Erythroblast (primary cell): ENCODE measurements around the gene DOCK4.
A peak's percentile ranks its signal among the peaks of the same experiment; 100 is the strongest.

Source experiments
- DNase-seq, 2 experiments: peaks; one replicate each; lab custom pipeline; 2025; lab: John Stamatoyannopoulos, UW
- GATA1 ChIP-seq: IDR thresholded peaks from 2 replicates; pipeline ENCODE4 v1.6.1; 2011; ENCODE audit warnings: low read depth, mild to moderate bottlenecking, control low read depth, low read length, moderate library complexity
- POLR2A ChIP-seq: IDR thresholded peaks from 2 replicates; pipeline ENCODE4 v1.6.1; 2011; ENCODE audit warnings: mild to moderate bottlenecking, low read length

Gene DOCK4

GRCh38 chr7:111803015-111803758 is 403.0 kb downstream of the DOCK4 start:
- no peak for TF ChIP-seq GATA1
- TF ChIP-seq POLR2A = no peak
- no peak for DNase-seq

- TF ChIP-seq POLR2A (no peak), GATA1 (no peak)
- DNase-seq = no peak
Measured at GRCh38 chr7:111802194-111802772, 403.9 kb downstream of the DOCK4 start.

- TF ChIP-seq POLR2A (no peak), GATA1 (no peak)
- no peak for DNase-seq
Measured at GRCh38 chr7:111801277-111801676, 404.9 kb downstream of the DOCK4 start.

- peak; percentile 30 to 34 for DNase-seq
- TF ChIP-seq POLR2A (no peak), GATA1 (no peak)
Measured at GRCh38 chr7:111796671-111797070, 409.5 kb downstream of the DOCK4 start.

GRCh38 chr7:111789870-111790269 is 416.3 kb downstream of the DOCK4 start:
- TF ChIP-seq POLR2A (no peak), GATA1 (no peak)
- no peak for DNase-seq

- no peak for TF ChIP-seq GATA1
- TF ChIP-seq POLR2A = no peak
- no peak for DNase-seq
Measured at GRCh38 chr7:111789048-111789320, 417.2 kb downstream of the DOCK4 start.

- DNase-seq = no peak
- TF ChIP-seq POLR2A (no peak), GATA1 (no peak)
Measured at GRCh38 chr7:111788286-111789047, 417.7 kb downstream of the DOCK4 start.

- no peak for TF ChIP-seq GATA1
- TF ChIP-seq POLR2A = no peak
- DNase-seq = no peak
Measured at GRCh38 chr7:111787741-111788140, 418.5 kb downstream of the DOCK4 start.

- no peak for DNase-seq
- TF ChIP-seq POLR2A (no peak), GATA1 (no peak)
Measured at GRCh38 chr7:111787099-111787498, 419.1 kb downstream of the DOCK4 start.

- TF ChIP-seq POLR2A = no peak
- no peak for TF ChIP-seq GATA1
- no peak for DNase-seq
Measured at GRCh38 chr7:111785076-111785475, 421.1 kb downstream of the DOCK4 start.

GRCh38 chr7:111784296-111784695 is 421.9 kb downstream of the DOCK4 start:
- no peak for TF ChIP-seq GATA1
- no peak for TF ChIP-seq POLR2A
- DNase-seq = no peak

- no peak for DNase-seq
- TF ChIP-seq GATA1 (no peak), POLR2A (no peak)
Measured at GRCh38 chr7:111783854-111784253, 422.3 kb downstream of the DOCK4 start.

GRCh38 chr7:111780527-111780926 is 425.7 kb downstream of the DOCK4 start:
- TF ChIP-seq POLR2A (no peak), GATA1 (no peak)
- no peak for DNase-seq

GRCh38 chr7:111775206-111775605 is 431.0 kb downstream of the DOCK4 start:
- DNase-seq = no peak
- no peak for TF ChIP-seq POLR2A
- TF ChIP-seq GATA1 = no peak
